ENCODE data around the gene PHYHIPL. TPM values are rescaled to one million over a fixed set of nuclear protein-coding genes. Genes with fewer than 3 reads are reported as not detected.
"Not testable (repeated sequence)": the region's sequence is repeated elsewhere in the genome, so short reads cannot be mapped to it uniquely, and the experiment has no call there.

Gene PHYHIPL
- total RNA-seq, 2 experiments from 2014 or later = not detected

GRCh38 chr10:59175538-59176240 is 754 bp upstream of the PHYHIPL start:
- Mint-ChIP-seq H3K27ac (no peak overlapping the region), H3K9me3 (peaks cover 2% of the 10 kb centered on the region), H3K4me3 (no peak overlapping the region), H3K36me3 (peaks cover 5% of the 10 kb centered on the region), H3K27me3 (peaks cover 27% of the 10 kb centered on the region), H3K4me1 (no peaks in the 10 kb centered on the region)
- no peak for DNase-seq

GRCh38 chr10:59177031-59177797 is 771 bp downstream of the PHYHIPL start:
- no peak for DNase-seq
- Mint-ChIP-seq H3K4me3 (no peak overlapping the region), H3K27me3 (peaks cover 27% of the 10 kb centered on the region), H3K9me3 (peaks cover 2% of the 10 kb centered on the region), H3K36me3 (peaks cover 5% of the 10 kb centered on the region), H3K4me1 (no peaks in the 10 kb centered on the region), H3K27ac (no peak overlapping the region)

GRCh38 chr10:59177836-59178235 is 1.4 kb downstream of the PHYHIPL start:
- no peak overlapping the region for H3K4me3 Mint-ChIP-seq
- H3K27ac Mint-ChIP-seq = no peak overlapping the region
- H3K4me1 Mint-ChIP-seq = no peaks in the 10 kb centered on the region
- H3K9me3 Mint-ChIP-seq = peaks cover 2% of the 10 kb centered on the region
- no peak for DNase-seq
- peaks cover 5% of the 10 kb centered on the region for H3K36me3 Mint-ChIP-seq
- peaks cover 27% of the 10 kb centered on the region for H3K27me3 Mint-ChIP-seq

GRCh38 chr10:59179068-59179467 is 2.6 kb downstream of the PHYHIPL start:
- Mint-ChIP-seq H3K27me3 (peaks cover 25% of the 10 kb centered on the region), H3K4me3 (no peak overlapping the region), H3K4me1 (no peaks in the 10 kb centered on the region), H3K36me3 (peaks cover 5% of the 10 kb centered on the region), H3K27ac (no peak overlapping the region), H3K9me3 (peaks cover 2% of the 10 kb centered on the region)
- no peak for DNase-seq

- Mint-ChIP-seq H3K4me1 (no peaks in the 10 kb centered on the region), H3K27ac (no peak overlapping the region)
Observed at GRCh38 chr10:59180689-59181270, 4.3 kb downstream of the PHYHIPL start.

GRCh38 chr10:59181668-59182067 is 5.2 kb downstream of the PHYHIPL start:
- no peaks in the 10 kb centered on the region for H3K4me1 Mint-ChIP-seq
- H3K4me3 Mint-ChIP-seq = no peak overlapping the region
- peaks cover 2% of the 10 kb centered on the region for H3K9me3 Mint-ChIP-seq
- peaks cover 12% of the 10 kb centered on the region for H3K27me3 Mint-ChIP-seq
- no peak overlapping the region for H3K27ac Mint-ChIP-seq
- DNase-seq = no peak
- H3K36me3 Mint-ChIP-seq = peaks cover 5% of the 10 kb centered on the region

More at GRCh38 chr10:59180689-59181270, 4.3 kb downstream of the PHYHIPL start:
- Mint-ChIP-seq H3K36me3 (peaks cover 5% of the 10 kb centered on the region), H3K9me3 (peaks cover 2% of the 10 kb centered on the region), H3K27me3 (peaks cover 17% of the 10 kb centered on the region), H3K4me3 (no peak overlapping the region)
- no peak for DNase-seq

GRCh38 chr10:59190332-59190731 is 13.9 kb downstream of the PHYHIPL start:
- Mint-ChIP-seq H3K4me3 (no peak overlapping the region), H3K36me3 (no peaks in the 10 kb centered on the region)

GRCh38 chr10:59206204-59206720 is 29.8 kb downstream of the PHYHIPL start:
- Mint-ChIP-seq H3K4me3 (no peak overlapping the region), H3K36me3 (no peaks in the 10 kb centered on the region), H3K4me1 (no peaks in the 10 kb centered on the region), H3K9me3 (peaks cover 2% of the 10 kb centered on the region), H3K27me3 (no peaks in the 10 kb centered on the region), H3K27ac (no peak overlapping the region)
- no peak for DNase-seq

More at GRCh38 chr10:59190332-59190731, 13.9 kb downstream of the PHYHIPL start:
- Mint-ChIP-seq H3K27me3 (no peaks in the 10 kb centered on the region), H3K9me3 (peaks cover 1% of the 10 kb centered on the region), H3K27ac (no peak overlapping the region), H3K4me1 (no peaks in the 10 kb centered on the region)
- no peak for DNase-seq

- Mint-ChIP-seq H3K27ac (no peak overlapping the region), H3K27me3 (no peaks in the 10 kb centered on the region), H3K4me3 (no peak overlapping the region), H3K4me1 (no peaks in the 10 kb centered on the region), H3K9me3 (peaks cover 2% of the 10 kb centered on the region), H3K36me3 (no peaks in the 10 kb centered on the region)
- no peak for DNase-seq
Observed at GRCh38 chr10:59212301-59212798, 35.9 kb downstream of the PHYHIPL start.

GRCh38 chr10:59214160-59214559 is 37.7 kb downstream of the PHYHIPL start:
- Mint-ChIP-seq H3K9me3 (peaks cover 2% of the 10 kb centered on the region), H3K4me1 (no peaks in the 10 kb centered on the region), H3K36me3 (no peaks in the 10 kb centered on the region), H3K27me3 (no peaks in the 10 kb centered on the region), H3K4me3 (no peak overlapping the region), H3K27ac (no peak overlapping the region)
- no peak for DNase-seq

- H3K9me3 Mint-ChIP-seq = no peaks in the 10 kb centered on the region
- no peaks in the 10 kb centered on the region for H3K36me3 Mint-ChIP-seq
- no peaks in the 10 kb centered on the region for H3K27me3 Mint-ChIP-seq
- no peaks in the 10 kb centered on the region for H3K4me1 Mint-ChIP-seq
- no peak overlapping the region for H3K4me3 Mint-ChIP-seq
- no peak for DNase-seq
- no peak overlapping the region for H3K27ac Mint-ChIP-seq
Observed at GRCh38 chr10:59216178-59216869, 39.9 kb downstream of the PHYHIPL start.

- no peaks in the 10 kb centered on the region for H3K9me3 Mint-ChIP-seq
- H3K36me3 Mint-ChIP-seq = no peaks in the 10 kb centered on the region
- H3K4me3 Mint-ChIP-seq = no peak overlapping the region
- H3K27ac Mint-ChIP-seq = no peak overlapping the region
- no peak for DNase-seq
- no peaks in the 10 kb centered on the region for H3K27me3 Mint-ChIP-seq
- H3K4me1 Mint-ChIP-seq = no peaks in the 10 kb centered on the region
Observed at GRCh38 chr10:59222788-59223187, 46.3 kb downstream of the PHYHIPL start.

- H3K4me1 Mint-ChIP-seq, DNase-seq, H3K9me3 Mint-ChIP-seq, H3K27ac Mint-ChIP-seq, H3K4me3 Mint-ChIP-seq, H3K27me3 Mint-ChIP-seq, H3K36me3 Mint-ChIP-seq: not testable (repeated sequence)
Observed at GRCh38 chr10:59223597-59223996, 47.2 kb downstream of the PHYHIPL start.

GRCh38 chr10:59225211-59225610 is 48.8 kb downstream of the PHYHIPL start:
- Mint-ChIP-seq H3K27ac (no peak overlapping the region), H3K9me3 (no peaks in the 10 kb centered on the region), H3K27me3 (no peaks in the 10 kb centered on the region), H3K36me3 (no peaks in the 10 kb centered on the region), H3K4me1 (no peaks in the 10 kb centered on the region), H3K4me3 (no peak overlapping the region)
- no peak for DNase-seq
